Vagina (tissue), 2 donors: ENCODE measurements around the gene ASAP2. TPM values are rescaled to one million over a fixed set of nuclear protein-coding genes. Genes with fewer than 3 reads are reported as not detected.

ENCODE experiments used
- DNase-seq, 2 donors: peaks; one replicate each; pipeline ENCODE4 v3.0.0-alpha.2; 2017; ENCODE audit errors: extremely low spot score in 2 of 2
- H3K27ac ChIP-seq: fragments of 200-600 bp; sonication (generic); one replicate; pipeline ENCODE4 v1.5.1; 2019
- H3K27me3 ChIP-seq: fragments of 200-600 bp; sonication (generic); one replicate; pipeline ENCODE4 v1.5.1; 2019
- H3K36me3 ChIP-seq, 2 donors: fragments of 200-600 bp; sonication (generic); one replicate each; pipeline ENCODE4 v1.5.1; 2017 to 2019
- H3K4me1 ChIP-seq: fragments of 200-600 bp; sonication (generic); one replicate; pipeline ENCODE4 v1.5.1; 2019
- H3K4me3 ChIP-seq, 2 donors: fragments of 200-600 bp; sonication (generic); 1 replicate in 1 of 2; 2 replicates in 1 of 2; pipeline ENCODE4 v1.5.1; 2016 to 2019
- H3K9me3 ChIP-seq: fragments of 200-600 bp; sonication (generic); one replicate; pipeline ENCODE4 v1.5.1; 2019
- CTCF ChIP-seq, 3 experiments: fragments of 450-650 bp in 2 of 3; fragments of 200-600 bp in 1 of 3; sonication (generic) in 1 of 3; IDR thresholded peaks; one replicate each; pipeline ENCODE4 v1.5.1; 2017 to 2019; ENCODE audit warnings: antibody characterized with exemption in 3 of 3, mild to moderate bottlenecking in 2 of 3, moderate library complexity in 2 of 3
- POLR2A ChIP-seq, 2 donors: fragments of 450-650 bp; IDR thresholded peaks; one replicate each; pipeline ENCODE4 v1.6.1; 2017; ENCODE audit warnings: antibody characterized with exemption in 2 of 2, mild to moderate bottlenecking in 2 of 2, moderate library complexity in 2 of 2
- POLR2AphosphoS5 ChIP-seq, 2 donors: sonication (generic); formaldehyde crosslinking; IDR thresholded peaks; one replicate each; pipeline ENCODE4 v1.9.0; 2017; ENCODE audit warnings: antibody characterized with exemption in 2 of 2, mild to moderate bottlenecking in 2 of 2, low read depth in 1 of 2; ENCODE audit not compliant: insufficient read depth in 1 of 2
- intact Hi-C: fragments of 100-400 bp; cut with DNase I; formaldehyde crosslinking; loops from one replicate; pipeline ENCODE4 v1.15.1; 2023
- total RNA-seq: library from RNA; depleted of rRNA; stranded (reverse); fragments of >200 nt; gene quantifications from one replicate; pipeline ENCODE4 v1.2.3, GENCODE V29; 2016

The ASAP2 gene
- total RNA-seq, 1 donor from 2014 or later = 36.3 TPM

- DNase-seq = no peak
- intact Hi-C loops = no loop called here
- Histone ChIP-seq H3K4me1 (peaks cover 21% of the 10 kb centered on the region), H3K9me3 (no peaks in the 10 kb centered on the region), H3K27ac (no peak overlapping the region), H3K36me3 (no peaks in the 10 kb centered on the region), H3K27me3 (no peaks in the 10 kb centered on the region), H3K4me3 (no peak overlapping the region)
- no peak for TF ChIP-seq CTCF (IDR thresholded peaks at IDR 0.05)
- TF ChIP-seq POLR2A (IDR thresholded peaks at IDR 0.05) = no peak
- TF ChIP-seq POLR2AphosphoS5 (IDR thresholded peaks at IDR 0.05; ENCODE audit: insufficient read depth in 1 of 2, low read depth in 1 of 2) = no peak
Measured at GRCh38 chr2:9163306-9164111, 43.1 kb upstream of the ASAP2 start.

GRCh38 chr2:9164112-9164608 lies 42.5 kb upstream of the ASAP2 start:
- no peak for TF ChIP-seq CTCF (IDR thresholded peaks at IDR 0.05)
- intact Hi-C loops = no loop called here
- H3K9me3 ChIP-seq = no peaks in the 10 kb centered on the region
- no peak overlapping the region for H3K4me3 ChIP-seq
- H3K36me3 ChIP-seq = no peaks in the 10 kb centered on the region
- H3K27ac ChIP-seq = no peak overlapping the region
- peaks cover 21% of the 10 kb centered on the region for H3K4me1 ChIP-seq
- H3K27me3 ChIP-seq = no peaks in the 10 kb centered on the region
- DNase-seq = no peak

GRCh38 chr2:9165625-9166024 lies 41.0 kb upstream of the ASAP2 start:
- no peaks in the 10 kb centered on the region for H3K27me3 ChIP-seq
- no peak for DNase-seq
- H3K36me3 ChIP-seq = no peaks in the 10 kb centered on the region
- no peak overlapping the region for H3K27ac ChIP-seq
- intact Hi-C loops = no loop called here
- peaks cover 21% of the 10 kb centered on the region for H3K4me1 ChIP-seq
- TF ChIP-seq POLR2AphosphoS5 (IDR thresholded peaks at IDR 0.05; ENCODE audit: insufficient read depth in 1 of 2, low read depth in 1 of 2) (no peak), POLR2A (IDR thresholded peaks at IDR 0.05) (no peak), CTCF (IDR thresholded peaks at IDR 0.05) (no peak)
- no peaks in the 10 kb centered on the region for H3K9me3 ChIP-seq
- H3K4me3 ChIP-seq = no peak overlapping the region

- Histone ChIP-seq H3K9me3 (no peaks in the 10 kb centered on the region), H3K27ac (peak overlapping the region; percentile 58), H3K4me3 (no peak overlapping the region), H3K36me3 (no peaks in the 10 kb centered on the region), H3K4me1 (peaks cover 21% of the 10 kb centered on the region), H3K27me3 (no peaks in the 10 kb centered on the region)
- TF ChIP-seq POLR2AphosphoS5 (IDR thresholded peaks at IDR 0.05; ENCODE audit: insufficient read depth in 1 of 2, low read depth in 1 of 2) (no peak), POLR2A (IDR thresholded peaks at IDR 0.05) (no peak), CTCF (IDR thresholded peaks at IDR 0.05) (no peak)
- intact Hi-C loops = no loop called here
- DNase-seq = no peak
Measured at GRCh38 chr2:9166579-9167377, 39.8 kb upstream of the ASAP2 start.
